Right renal pelvis (tissue), 4 donors: Measurements from ENCODE around the gene TMEM200C. TPM values are rescaled to one million over a fixed set of nuclear protein-coding genes. Genes with fewer than 3 reads are reported as not detected.
A peak's percentile ranks its signal among the peaks of the same experiment; 100 is the strongest.
"Not testable (repeated sequence)": the region's sequence is repeated elsewhere in the genome, so short reads cannot be mapped to it uniquely, and the experiment has no call there.

ENCODE experiments used
- DNase-seq, 4 donors: peaks; one replicate each; pipeline ENCODE4 v3.0.0-alpha.2; 2013; ENCODE audit warnings: low read depth in 4 of 4, low spot score in 3 of 4, missing footprints in 1 of 4
- polyA plus RNA-seq, 4 donors: library from polyadenylated mRNA; unstranded; fragments of 120-200 nt; gene quantifications; one replicate each; pipeline ENCODE4 v1.2.1, GENCODE V29; 2013; ENCODE audit not compliant: insufficient read length in 4 of 4

Gene TMEM200C
- polyA plus RNA-seq, 4 donors = 1.0 to 1.8 (median 1.1) TPM

DNA sequence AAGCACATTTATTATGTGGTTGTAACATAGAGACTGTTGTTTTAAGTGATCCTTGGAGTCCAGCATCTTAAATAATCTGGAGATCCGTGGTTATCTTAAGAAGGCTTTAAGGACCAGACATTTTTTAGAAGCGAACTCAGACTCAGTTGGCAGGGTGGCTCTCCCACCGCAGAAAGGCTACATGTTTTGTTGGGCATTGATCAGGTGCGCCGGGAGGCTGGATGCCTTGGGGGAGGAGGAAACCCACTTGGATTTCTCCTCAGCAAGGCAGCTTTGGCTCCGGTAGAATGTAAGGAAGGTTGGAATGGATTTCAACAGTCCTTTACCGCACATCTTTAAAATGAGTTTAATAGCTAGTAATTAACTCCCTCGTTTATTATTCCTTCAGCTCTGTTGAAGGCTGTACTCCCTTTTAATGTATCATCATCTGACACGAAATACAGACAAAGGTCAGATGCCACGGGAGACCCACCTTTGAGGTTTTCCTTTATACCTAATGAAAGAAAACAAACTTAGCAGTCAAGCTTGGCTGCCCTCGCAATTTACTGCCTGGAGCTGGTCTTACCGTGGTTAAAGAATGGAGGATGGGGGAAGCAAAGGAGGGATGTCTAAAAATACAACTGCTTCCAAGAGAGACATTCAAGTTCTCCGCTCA, 1.2 kb downstream of the TMEM200C start:
- DNase-seq = peak in 3 of 4 donors; percentile 49 to 65 (median 53)

GRCh38 chr18:5892823-5893431, 2.4 kb downstream of the TMEM200C start:
- no peak for DNase-seq

GRCh38 chr18:5891854-5892215, 3.5 kb downstream of the TMEM200C start:
- DNase-seq = no peak

GRCh38 chr18:5891184-5891853, 4.0 kb downstream of the TMEM200C start:
- DNase-seq = no peak

GRCh38 chr18:5890331-5891183, 4.8 kb downstream of the TMEM200C start:
- DNase-seq = peak in 2 of 4 donors; percentile 20 to 47

DNA sequence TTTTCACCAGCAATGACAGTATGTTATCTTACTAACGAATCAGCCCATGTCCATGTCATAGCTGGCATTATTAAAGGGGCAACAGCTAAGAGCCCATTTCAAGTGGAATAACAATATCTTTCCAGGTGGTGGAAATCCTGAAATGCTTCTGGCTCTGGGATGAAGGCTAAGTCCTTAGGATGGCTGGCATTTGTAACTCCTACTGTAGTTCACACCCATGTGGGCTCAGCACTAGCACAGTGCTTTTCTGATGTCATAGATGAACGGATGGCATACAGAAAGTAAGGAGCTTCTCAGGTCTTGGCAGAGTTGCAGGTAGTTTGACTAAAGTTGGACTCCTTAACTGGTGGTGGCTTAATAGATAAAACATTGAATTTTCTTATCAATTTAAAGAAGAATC, 10.0 kb downstream of the TMEM200C start:
- no peak for DNase-seq

DNA sequence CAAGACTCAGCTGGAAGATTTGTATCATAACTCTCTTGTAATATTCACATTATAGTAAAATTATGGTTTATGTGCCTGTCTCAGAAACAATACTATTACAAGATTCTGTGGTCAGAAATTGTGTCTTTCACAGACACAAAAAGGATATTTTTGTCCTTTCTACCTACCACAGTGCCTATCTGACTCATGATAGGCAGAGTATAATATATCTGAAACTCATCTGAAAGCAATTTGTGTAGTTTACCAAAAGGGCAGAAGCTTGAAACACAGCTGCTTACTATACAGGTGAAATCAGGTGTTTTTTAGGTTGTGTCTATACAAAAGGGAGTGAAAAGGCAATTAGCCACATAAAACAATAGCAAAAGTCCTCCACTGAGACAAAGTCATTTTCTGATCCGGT, 10.9 kb downstream of the TMEM200C start:
- DNase-seq = no peak

DNA sequence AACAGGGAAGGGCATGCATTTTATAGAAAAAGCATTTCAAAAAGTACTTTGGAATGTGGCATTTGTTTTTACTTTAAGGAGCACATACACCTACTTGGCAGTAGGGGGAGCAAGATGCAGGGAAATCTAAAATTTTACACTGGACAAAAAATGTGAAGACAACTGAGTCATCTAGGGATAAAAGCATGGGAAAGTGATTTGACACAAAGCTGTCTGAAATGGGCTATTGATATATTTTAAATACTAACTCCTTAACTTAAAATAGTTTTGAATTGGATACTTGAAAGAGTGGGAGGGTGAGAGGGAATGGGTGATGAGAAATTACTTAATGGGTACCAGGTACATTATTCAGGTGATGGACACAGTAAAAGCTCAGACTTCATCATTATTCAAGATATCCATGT, 15.8 kb downstream of the TMEM200C start:
- DNase-seq = no peak

DNA sequence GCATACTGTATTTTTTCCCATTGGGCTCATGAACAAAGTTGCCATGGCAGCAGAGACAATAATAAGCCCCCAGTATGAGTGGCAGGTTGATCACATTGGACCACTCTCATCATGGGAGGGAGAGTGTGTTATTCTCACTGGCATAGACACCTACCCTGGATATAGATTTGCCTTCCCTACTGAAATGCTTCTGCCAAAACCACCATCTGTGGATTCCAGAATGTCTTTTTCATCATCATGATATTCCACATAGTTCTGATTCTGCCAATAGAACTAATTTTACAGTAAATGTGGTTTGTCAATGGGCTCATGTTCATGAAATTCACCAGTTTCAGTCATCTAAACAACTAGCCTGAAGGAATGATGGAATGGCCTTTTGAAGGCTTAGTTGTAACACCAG, 18.4 kb downstream of the TMEM200C start:
- DNase-seq = no peak

DNA sequence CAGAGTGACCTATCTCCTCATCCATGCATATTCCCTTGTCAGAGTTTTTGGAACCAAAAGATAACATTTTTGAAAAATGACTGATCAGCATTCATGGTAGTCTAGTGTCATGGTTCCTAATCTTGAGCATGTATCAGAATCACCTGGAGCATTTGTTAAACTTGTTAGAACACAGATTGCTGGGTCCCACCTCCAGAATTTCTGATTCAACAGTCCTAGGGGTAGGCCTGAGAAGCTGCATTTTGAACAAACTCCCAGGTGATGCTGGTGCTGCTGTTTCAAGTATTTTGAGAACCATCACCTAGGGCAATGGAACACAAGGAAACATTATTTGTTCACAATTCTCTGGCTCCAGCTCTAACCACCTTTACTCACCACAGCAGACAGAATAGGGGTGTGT, 21.0 kb downstream of the TMEM200C start:
- DNase-seq = no peak

- DNase-seq = no peak
These were observed 22.4 kb downstream of the TMEM200C start for GRCh38 chr18:5872886-5873285.

DNA sequence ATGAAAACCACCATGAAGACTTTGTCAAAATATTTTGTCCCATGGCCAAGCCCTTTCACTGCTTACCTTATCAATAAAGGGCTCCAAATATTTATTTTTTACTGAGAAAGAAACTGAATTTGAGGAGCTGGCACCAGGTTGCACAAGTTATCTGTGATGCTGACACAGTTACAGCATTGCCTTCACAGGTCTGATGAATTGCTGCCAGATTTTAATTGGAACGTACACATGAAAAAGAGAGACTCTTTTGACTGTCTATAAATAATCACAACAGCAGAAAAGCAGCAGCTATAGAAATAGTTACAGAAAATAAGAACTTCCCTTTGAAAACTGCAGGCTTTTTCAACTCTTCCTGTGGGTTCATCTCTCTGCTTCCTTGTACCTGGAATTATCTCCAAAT, 23.9 kb downstream of the TMEM200C start:
- DNase-seq = no peak

GRCh38 chr18:5868218-5868854, 27.0 kb downstream of the TMEM200C start:
- peak; percentile 75 to 84 (median 80) for DNase-seq

GRCh38 chr18:5865521-5865920, 29.8 kb downstream of the TMEM200C start:
- DNase-seq = no peak

DNA sequence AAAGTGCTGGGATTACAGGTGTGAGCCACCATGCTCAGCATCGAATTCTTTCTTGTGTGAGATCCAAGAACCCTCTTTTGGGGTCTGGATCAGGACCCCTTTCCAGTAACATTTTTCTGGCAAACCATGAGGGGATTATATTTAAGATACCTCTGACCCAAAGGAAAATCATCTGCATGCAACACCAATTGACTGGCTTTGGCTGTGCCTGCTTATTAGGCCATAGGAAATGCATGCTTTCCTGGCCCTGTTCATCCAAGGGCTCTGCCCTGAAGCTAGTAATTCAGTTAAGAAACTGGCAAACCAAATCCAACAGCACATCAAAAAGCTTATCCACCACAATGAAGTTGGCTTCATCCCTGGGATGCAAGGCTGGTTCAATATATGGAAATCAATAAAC, 33.2 kb downstream of the TMEM200C start:
- DNase-seq = not testable (repeated sequence)

- DNase-seq = no peak
These were observed 38.1 kb downstream of the TMEM200C start for GRCh38 chr18:5857180-5857579.

GRCh38 chr18:5853253-5853652, 42.1 kb downstream of the TMEM200C start:
- no peak for DNase-seq

DNA sequence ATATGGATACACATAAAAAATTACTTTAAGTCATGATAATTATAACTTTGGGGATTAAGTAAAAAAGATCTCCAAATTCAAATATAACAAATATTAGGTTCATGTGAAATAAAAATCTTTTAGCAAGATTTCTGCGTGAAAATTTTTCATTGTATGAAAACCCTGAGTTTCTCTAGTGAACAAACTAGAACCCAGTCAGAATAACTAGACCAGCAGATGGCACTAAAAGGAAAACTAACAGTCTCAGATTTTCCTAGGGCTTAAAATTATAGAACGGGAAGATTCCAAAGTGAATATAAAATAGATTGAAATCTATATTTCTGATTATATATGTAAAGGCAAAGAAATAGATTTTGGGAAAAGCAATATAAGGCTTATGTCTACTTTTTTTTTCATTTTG, 43.3 kb downstream of the TMEM200C start:
- no peak for DNase-seq

- DNase-seq = no peak
These were observed 52.7 kb downstream of the TMEM200C start for GRCh38 chr18:5842653-5843052.

DNA sequence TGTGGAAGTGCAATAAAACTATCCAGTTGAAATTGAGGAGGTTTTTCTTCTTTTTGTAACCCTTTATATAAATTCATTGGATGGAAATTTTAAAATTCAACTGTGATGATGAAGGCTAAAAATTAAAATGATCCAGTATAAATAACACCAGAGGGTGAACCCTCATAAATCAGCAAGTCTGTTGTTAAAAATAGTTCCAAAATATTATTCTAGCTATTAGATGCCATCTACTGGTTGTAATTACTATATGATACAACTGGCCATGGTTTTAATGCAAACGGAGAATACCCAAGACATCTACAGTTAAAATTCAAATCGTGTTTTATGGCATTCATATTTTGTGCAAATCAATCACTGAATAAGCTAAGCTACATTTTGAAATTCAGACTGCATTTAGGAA, 53.8 kb downstream of the TMEM200C start:
- no peak for DNase-seq

- DNase-seq = no peak
These were observed 54.8 kb downstream of the TMEM200C start for GRCh38 chr18:5840547-5840946.
